ENCODE measurements around the gene CPNE5.

The CPNE5 gene

GRCh38 chr6:36753671-36754405 lies 85.4 kb downstream of the CPNE5 start:
- H3K27ac ChIP-seq, result no peak overlapping the region
- no peak for DNase-seq
- H3K4me3 ChIP-seq (ENCODE audit: low read depth, low read length), result no peak overlapping the region
- H3K27me3 ChIP-seq (replicated peaks), result no peaks in the 10 kb centered on the region
- in situ Hi-C loops (cut with HindIII; ENCODE audit: low pct_ligation_motif_present, low sequenced_read_pairs), result loop anchor here (25.0 kb wide), 1 partner anchor 258 kb away; the partner anchor contains the start of gene FGD2
- H3K36me3 ChIP-seq (replicated peaks), result no peaks in the 10 kb centered on the region
- TF ChIP-seq CTCF (IDR thresholded peaks at IDR 0.05; ENCODE audit: low read depth, low read length, missing control alignments), result no peak

DNA sequence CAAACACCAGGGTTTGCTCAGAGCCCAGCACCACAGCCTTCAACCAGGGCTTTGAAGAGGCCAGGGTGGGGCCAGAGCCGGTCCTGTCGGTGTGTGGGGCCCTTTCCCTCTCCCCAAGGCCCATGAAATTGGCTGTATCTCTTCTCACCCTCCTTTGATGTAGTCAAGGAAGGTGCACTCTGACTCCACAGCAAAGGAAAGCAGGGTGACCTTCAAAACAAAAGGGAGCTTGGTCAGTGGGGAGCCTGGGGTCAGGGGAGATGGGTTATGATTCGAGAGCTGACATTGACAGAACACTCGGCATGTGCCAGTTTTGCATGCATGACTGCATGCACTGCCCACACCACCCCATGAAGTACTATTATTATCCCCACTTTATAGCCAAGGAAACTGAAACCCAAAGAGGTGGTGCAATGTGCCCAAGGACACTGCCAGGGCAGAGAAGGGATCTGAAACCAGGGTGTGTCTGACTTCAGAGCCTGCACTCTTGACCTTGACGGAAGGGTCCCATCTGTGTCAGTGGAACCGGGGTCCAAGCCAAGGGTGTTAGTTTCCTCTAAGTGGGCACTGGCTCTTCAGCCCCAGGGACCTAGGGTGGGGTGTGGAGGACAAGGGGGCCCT lies 86.2 kb downstream of the CPNE5 start:
- no peak overlapping the region for H3K4me3 ChIP-seq (ENCODE audit: low read depth, low read length)
- DNase-seq, result no peak
- H3K36me3 ChIP-seq (replicated peaks), result no peaks in the 10 kb centered on the region
- H3K27me3 ChIP-seq (replicated peaks), result no peaks in the 10 kb centered on the region
- TF ChIP-seq CTCF (IDR thresholded peaks at IDR 0.05; ENCODE audit: low read depth, low read length, missing control alignments), result no peak
- no peak overlapping the region for H3K27ac ChIP-seq
- in situ Hi-C loops (cut with HindIII; ENCODE audit: low pct_ligation_motif_present, low sequenced_read_pairs), result loop anchor here (25.0 kb wide), 1 partner anchor 259 kb away; the partner anchor contains the start of gene FGD2

- DNase-seq, result no peak
- Histone ChIP-seq H3K4me3 (ENCODE audit: low read depth, low read length) (no peak overlapping the region), H3K36me3 (replicated peaks) (no peaks in the 10 kb centered on the region), H3K27ac (no peak overlapping the region), H3K27me3 (replicated peaks) (no peaks in the 10 kb centered on the region)
- no peak for TF ChIP-seq CTCF (IDR thresholded peaks at IDR 0.05; ENCODE audit: low read depth, low read length, missing control alignments)
- in situ Hi-C loops (cut with HindIII; ENCODE audit: low pct_ligation_motif_present, low sequenced_read_pairs), result loop anchor here (25.0 kb wide), 1 partner anchor 260 kb away; the partner anchor contains the start of gene FGD2
These were observed 86.9 kb downstream of the CPNE5 start for GRCh38 chr6:36752187-36752885.

- no peak for DNase-seq
- no peaks in the 10 kb centered on the region for H3K27me3 ChIP-seq (replicated peaks)
- in situ Hi-C loops (cut with HindIII; ENCODE audit: low pct_ligation_motif_present, low sequenced_read_pairs), result loop anchor here (25.0 kb wide), 1 partner anchor 260 kb away; the partner anchor contains the start of gene FGD2
- no peak for TF ChIP-seq CTCF (IDR thresholded peaks at IDR 0.05; ENCODE audit: low read depth, low read length, missing control alignments)
- no peaks in the 10 kb centered on the region for H3K36me3 ChIP-seq (replicated peaks)
- H3K27ac ChIP-seq, result no peak overlapping the region
- H3K4me3 ChIP-seq (ENCODE audit: low read depth, low read length), result no peak overlapping the region
These were observed 87.4 kb downstream of the CPNE5 start for GRCh38 chr6:36751833-36752186.

DNA sequence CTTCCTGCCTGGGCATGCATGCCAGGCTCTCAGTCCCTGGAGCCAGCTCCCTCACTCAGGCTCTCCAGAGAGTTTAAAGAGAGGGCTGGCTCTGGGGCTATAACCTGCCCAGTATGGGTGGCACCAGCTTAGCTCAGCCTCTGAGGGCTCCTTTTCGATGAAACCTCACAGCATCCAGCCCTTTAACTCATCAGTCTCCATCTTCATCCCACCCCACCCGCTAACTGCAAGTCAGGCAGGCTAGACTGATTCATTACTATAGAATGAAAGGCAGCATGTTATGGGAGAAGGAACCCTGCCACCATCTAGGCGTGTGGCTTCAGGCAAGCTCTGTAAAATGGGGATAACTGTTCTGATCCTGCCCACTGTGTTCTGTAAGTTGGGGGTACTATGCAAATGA lies 88.2 kb downstream of the CPNE5 start:
- no peak for TF ChIP-seq CTCF (IDR thresholded peaks at IDR 0.05; ENCODE audit: low read depth, low read length, missing control alignments)
- Histone ChIP-seq H3K4me3 (ENCODE audit: low read depth, low read length) (no peak overlapping the region), H3K36me3 (replicated peaks) (no peaks in the 10 kb centered on the region), H3K27ac (no peak overlapping the region), H3K27me3 (replicated peaks) (no peaks in the 10 kb centered on the region)
- no peak for DNase-seq
- in situ Hi-C loops (cut with HindIII; ENCODE audit: low pct_ligation_motif_present, low sequenced_read_pairs), result loop anchor here (25.0 kb wide), 1 partner anchor 261 kb away; the partner anchor contains the start of gene FGD2

Data from brain microvascular endothelial cell (primary cell).